ENCODE measurements around the gene PTH1R.

The PTH1R gene

GRCh38 chr3:46881596-46882376 lies 4.3 kb downstream of the PTH1R start:
- in situ Hi-C loops (cut with HindIII; ENCODE audit: low sequenced_read_pairs), result no loop called here

GRCh38 chr3:46882377-46883053 lies 5.0 kb downstream of the PTH1R start:
- in situ Hi-C loops (cut with HindIII; ENCODE audit: low sequenced_read_pairs), result no loop called here

- in situ Hi-C loops (cut with HindIII; ENCODE audit: low sequenced_read_pairs), result no loop called here
Observed at GRCh38 chr3:46883054-46883829, 5.7 kb downstream of the PTH1R start.

- in situ Hi-C loops (cut with HindIII; ENCODE audit: low sequenced_read_pairs), result no loop called here
Observed at GRCh38 chr3:46883830-46884185, 6.3 kb downstream of the PTH1R start.

GRCh38 chr3:46884427-46884826 lies 6.9 kb downstream of the PTH1R start:
- in situ Hi-C loops (cut with HindIII; ENCODE audit: low sequenced_read_pairs), result no loop called here

GRCh38 chr3:46884929-46885328 lies 7.4 kb downstream of the PTH1R start:
- in situ Hi-C loops (cut with HindIII; ENCODE audit: low sequenced_read_pairs), result no loop called here

DNA sequence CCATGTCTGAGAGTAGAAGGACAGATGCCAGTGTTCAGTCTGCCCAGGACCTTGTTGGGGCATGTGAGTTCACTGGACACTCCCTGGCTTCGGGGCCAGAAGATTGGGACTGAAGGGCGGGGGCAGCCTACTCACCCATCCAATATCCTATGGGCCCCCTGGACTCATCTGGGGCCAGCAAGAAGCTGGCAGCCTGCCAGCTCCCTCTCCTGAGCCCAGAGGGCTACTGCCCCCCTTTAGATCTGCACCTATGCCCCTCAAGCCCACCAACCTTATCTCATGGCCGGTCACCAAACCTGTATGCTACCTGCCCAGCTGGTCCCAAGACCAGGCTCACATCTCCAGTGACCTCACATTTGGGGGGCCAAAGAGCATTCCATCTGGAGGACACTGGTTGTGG lies 8.1 kb downstream of the PTH1R start:
- in situ Hi-C loops (cut with HindIII; ENCODE audit: low sequenced_read_pairs), result no loop called here

- in situ Hi-C loops (cut with HindIII; ENCODE audit: low sequenced_read_pairs), result no loop called here
Observed at GRCh38 chr3:46887980-46888494, 10.5 kb downstream of the PTH1R start.

DNA sequence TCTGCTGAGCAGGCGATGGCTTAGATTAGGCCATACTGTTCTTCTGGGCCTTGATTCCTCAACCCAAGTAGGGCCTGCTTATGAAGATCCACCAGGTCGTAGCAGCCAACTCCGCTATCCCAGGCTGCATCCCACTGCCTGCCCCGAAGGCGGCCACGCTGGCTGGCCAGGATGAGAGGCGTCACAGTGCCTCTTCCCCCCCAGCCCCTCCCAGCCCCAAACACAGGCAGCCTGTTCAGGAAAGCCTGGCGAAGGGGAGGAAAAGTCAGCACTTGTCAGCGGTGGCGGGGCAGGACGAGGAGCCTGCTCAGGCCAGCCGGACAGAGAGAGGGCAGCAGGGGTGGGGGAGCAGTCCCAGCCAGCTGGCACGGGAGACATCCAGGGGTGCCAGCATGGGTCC lies 11.2 kb downstream of the PTH1R start:
- in situ Hi-C loops (cut with HindIII; ENCODE audit: low sequenced_read_pairs), result no loop called here

DNA sequence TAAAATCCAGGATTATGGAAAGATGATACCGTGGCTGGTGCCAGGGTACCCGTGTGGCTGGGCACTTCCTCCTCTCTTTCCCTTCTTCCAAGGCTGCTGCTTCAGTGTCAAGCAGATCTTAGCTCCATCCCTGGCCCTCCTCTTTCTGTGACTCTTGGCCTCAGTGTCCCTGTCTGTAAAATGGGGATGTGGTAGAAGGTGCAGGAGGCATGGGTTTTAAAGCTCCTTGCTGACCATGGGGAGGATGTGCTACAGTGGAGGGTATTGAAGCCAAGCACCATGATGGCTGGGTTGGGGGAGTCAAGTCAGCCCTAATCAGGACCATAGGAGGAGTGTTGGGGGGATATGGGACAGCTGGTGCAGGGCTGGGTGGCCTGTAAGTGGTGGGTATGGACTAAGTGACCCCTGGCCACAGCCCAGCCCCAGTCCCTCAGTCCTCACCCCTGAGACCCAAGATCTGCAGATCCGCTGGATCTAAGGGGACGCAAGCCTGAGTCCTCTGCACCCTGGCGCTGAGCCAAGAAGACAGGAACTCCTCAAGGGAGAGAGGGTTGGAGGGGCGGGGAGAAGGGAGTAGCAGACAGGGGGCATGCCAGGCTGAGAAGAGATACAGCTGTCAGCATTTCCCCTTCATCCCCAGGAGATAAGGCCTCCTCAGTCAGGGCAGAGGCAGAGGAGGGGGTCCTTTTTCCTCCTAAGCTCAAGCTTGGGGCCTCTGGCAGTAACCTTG lies 12.0 kb downstream of the PTH1R start:
- in situ Hi-C loops (cut with HindIII; ENCODE audit: low sequenced_read_pairs), result no loop called here

DNA sequence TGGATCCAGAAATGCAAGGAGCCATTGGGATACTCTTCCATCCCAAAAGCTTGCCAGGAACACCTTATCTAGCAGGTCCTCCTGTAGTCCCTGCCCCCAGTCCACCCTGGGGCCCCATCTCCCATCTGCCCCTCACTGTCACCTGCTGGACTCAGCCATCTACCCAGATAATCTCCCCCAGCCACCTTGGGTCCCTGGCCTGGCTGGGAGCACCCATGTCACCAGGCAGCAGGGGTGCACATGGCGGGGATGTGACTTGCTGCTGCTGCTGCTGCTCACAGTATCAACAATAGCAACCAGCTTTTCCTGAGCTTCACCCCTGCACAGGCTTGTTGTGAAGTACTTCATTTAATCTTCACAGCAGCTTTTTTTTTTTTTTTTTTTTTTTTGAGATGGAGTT lies 12.6 kb downstream of the PTH1R start:
- in situ Hi-C loops (cut with HindIII; ENCODE audit: low sequenced_read_pairs), result no loop called here

DNA sequence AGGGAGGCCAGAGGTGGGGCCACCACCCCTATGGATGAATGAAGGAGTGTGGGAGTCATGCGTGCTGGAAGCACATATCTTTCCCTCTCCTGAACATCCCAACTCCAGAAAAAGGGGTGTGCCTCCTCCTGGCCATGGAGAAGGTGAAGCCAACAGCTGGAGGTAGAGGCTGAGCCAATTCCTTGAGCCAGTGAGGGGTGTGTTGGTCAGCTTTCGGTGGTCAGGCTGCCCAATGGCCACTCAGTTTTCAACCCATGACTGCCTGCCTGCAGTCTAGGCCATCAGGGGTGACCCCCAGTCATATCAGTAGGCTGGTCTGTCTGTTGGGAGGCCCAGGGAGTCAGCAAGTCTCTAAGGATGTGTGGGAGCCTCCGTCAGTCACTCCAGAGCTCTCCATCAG lies 13.6 kb downstream of the PTH1R start:
- in situ Hi-C loops (cut with HindIII; ENCODE audit: low sequenced_read_pairs), result no loop called here

- in situ Hi-C loops (cut with HindIII; ENCODE audit: low sequenced_read_pairs), result no loop called here
Observed at GRCh38 chr3:46892285-46893145, 15.0 kb downstream of the PTH1R start.

DNA sequence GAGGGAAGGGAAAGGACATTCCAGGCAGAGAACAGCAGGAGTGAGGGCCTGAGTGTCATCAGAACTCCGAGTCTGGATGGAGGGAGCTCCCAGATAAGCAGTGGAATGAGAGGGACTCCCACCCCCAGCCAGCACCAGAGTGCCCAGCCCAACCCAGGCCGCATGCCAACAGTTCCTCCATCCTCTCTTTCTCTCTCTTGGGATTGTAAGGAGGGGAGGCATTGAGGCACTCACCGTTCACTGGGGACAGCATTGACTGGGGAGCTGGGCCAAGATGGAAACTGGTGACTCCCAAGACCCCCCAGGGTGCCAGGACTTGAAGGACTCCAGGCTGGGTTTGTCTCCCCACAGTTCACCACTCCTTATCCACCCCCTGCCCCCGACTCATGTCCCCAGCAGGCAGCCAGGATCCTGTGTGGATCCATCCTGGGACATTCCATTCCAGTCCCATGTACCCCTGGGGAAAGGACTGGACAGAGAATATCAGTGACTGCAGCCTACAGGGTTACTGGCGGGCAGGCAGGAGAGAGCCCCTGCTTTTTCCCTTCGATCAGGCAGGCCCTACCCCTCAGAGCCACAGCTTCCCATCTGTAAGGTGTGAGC lies 15.7 kb downstream of the PTH1R start:
- in situ Hi-C loops (cut with HindIII; ENCODE audit: low sequenced_read_pairs), result no loop called here

GRCh38 chr3:46893763-46894162 lies 16.2 kb downstream of the PTH1R start:
- in situ Hi-C loops (cut with HindIII; ENCODE audit: low sequenced_read_pairs), result no loop called here

GRCh38 chr3:46894256-46894655 lies 16.7 kb downstream of the PTH1R start:
- in situ Hi-C loops (cut with HindIII; ENCODE audit: low sequenced_read_pairs), result no loop called here

DNA sequence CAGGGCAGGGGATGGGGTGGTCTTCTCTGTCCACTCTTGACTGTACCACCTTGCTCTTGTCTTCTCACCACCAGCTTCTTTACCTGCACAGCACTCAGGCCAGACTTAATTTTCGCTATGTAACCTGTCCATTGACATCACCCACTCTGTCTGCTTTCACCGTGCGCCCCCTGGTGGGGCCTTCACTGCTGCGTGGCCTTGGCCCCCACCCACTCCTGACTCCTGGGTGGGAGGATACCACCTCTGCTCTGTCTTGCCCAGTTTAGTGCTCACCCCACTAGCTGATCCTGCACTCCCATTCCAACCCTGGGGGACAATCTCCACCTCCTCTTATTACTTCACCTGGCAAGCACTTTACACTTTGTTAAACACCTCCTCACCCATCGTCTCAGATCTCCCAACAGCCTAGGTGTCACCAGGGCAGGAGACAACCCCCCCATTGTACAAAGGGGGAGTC lies 17.7 kb downstream of the PTH1R start:
- in situ Hi-C loops (cut with HindIII; ENCODE audit: low sequenced_read_pairs), result no loop called here

DNA sequence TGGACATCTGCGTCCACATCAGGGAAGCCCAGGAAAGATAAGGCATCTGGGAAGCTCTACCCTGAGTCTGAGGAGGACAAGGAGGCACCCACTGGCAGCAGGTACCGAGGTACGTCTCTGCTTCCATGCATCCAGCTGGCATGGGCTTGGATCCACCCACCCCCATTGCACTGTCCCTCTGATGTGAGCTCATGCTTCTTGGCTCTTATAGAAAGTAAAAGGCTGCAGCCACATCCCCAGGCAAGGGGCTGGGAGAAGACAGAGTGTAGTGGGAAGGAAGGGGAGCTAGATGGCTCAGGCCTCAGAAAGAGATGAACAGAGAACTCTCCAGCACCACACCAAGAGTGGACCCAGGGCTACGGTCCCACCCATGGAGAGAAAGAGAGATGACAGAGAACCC lies 18.2 kb downstream of the PTH1R start:
- in situ Hi-C loops (cut with HindIII; ENCODE audit: low sequenced_read_pairs), result no loop called here

DNA sequence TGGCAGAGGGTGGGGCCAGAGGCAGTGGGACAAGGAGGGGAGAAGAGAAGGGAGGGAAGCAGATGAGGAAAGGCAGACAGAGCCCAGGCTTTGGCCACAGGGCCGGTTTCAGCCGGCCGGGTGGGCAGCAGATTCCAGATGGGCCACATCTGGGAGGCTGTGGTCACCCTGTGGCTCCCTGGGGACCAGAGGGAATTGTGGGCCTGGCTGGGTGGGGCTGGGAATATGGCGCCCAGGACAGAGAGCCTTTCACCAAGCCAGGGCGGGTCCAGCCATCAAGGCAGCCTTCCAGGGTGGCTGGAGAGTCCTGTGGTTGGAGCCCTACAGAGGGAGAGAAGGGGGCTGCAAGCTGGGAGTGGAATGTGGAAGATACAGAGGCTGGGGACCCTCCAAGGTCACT lies 18.9 kb downstream of the PTH1R start:
- in situ Hi-C loops (cut with HindIII; ENCODE audit: low sequenced_read_pairs), result no loop called here

DNA sequence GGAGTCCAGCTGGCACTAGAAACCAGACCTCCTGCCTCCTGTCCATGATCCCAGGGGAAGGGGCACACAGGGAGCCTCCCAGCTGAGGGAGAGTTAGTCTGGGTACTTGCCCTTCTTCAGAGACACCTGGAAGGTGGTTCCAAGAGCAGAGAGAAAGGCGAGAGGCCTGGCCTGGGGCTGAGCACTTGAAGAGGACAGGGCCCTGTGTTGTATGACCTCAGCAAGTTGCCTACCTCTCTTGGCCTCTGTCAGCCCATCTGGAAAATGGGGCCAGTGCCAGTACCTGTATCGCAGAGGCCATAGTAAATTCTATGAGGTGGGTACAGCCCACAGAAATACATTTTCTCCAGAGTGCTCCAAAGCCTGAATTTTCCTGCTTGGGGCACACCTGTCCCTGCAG lies 19.5 kb downstream of the PTH1R start:
- in situ Hi-C loops (cut with HindIII; ENCODE audit: low sequenced_read_pairs), result no loop called here

Measured in endothelial cell of hepatic sinusoid (primary cell).